Panc1 (cell line): Measurements from ENCODE around the gene ARRDC4.

ENCODE experiments used
- REST ChIP-seq, 2 experiments: IDR thresholded peaks; 2 replicates each; pipeline ENCODE4 v1.6.1; 2011 to 2012; ENCODE audit warnings: low read depth in 2 of 2, control low read depth in 1 of 2, low read length in 1 of 2, mild to moderate bottlenecking in 1 of 2, moderate library complexity in 1 of 2; ENCODE audit not compliant: insufficient read depth in 1 of 2
- TF ChIP-seq, protein P1 (sequence below): fragments of 450-650 bp; IDR thresholded peaks from 2 replicates; pipeline ENCODE4 v1.5.1; 2017; ENCODE audit warnings: mild to moderate bottlenecking

DNA sequence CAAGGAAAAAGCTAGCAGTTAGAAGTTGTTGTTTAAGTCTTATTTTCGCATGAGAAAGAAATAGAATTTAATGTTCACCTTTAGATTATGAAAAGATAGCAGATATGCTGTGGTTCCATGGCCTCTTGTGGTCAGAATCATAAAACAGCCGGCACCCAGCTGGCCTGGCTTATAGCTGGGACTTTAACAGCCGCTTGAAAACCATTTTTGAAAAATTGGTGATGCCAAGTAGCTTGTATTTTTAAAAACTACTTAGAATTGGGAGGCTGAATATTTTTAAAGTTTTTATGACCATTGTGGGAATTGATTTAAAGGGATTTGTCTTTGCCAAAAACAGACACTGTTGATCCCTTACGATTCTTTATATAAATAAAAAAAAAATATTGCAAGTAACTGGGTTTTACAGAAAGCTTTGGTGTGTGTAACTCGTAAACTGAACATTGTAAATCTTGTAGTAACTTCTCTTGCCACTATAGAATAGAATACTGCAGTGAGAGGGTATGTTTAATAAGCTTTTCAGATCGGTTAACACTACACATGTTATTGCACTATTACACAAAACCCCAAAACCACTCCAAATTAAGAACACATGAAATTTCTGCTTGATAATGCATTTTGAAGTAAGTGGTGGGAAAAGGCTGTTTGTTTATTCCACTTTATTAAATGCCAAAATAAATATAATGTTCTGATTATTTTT lies 6.6 kb downstream of the ARRDC4 start:
- TF ChIP-seq, protein P1, sequence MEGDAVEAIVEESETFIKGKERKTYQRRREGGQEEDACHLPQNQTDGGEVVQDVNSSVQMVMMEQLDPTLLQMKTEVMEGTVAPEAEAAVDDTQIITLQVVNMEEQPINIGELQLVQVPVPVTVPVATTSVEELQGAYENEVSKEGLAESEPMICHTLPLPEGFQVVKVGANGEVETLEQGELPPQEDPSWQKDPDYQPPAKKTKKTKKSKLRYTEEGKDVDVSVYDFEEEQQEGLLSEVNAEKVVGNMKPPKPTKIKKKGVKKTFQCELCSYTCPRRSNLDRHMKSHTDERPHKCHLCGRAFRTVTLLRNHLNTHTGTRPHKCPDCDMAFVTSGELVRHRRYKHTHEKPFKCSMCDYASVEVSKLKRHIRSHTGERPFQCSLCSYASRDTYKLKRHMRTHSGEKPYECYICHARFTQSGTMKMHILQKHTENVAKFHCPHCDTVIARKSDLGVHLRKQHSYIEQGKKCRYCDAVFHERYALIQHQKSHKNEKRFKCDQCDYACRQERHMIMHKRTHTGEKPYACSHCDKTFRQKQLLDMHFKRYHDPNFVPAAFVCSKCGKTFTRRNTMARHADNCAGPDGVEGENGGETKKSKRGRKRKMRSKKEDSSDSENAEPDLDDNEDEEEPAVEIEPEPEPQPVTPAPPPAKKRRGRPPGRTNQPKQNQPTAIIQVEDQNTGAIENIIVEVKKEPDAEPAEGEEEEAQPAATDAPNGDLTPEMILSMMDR, result no peak
- TF ChIP-seq REST (IDR thresholded peaks at IDR 0.05; ENCODE audit: insufficient read depth in 1 of 2, low read depth in 2 of 2, low read length in 1 of 2), result no peak
